OCI-LY1 (cell line): ENCODE data around the gene PRR5.

Source experiments
- H2AFZ ChIP-seq: fragments of 200-600 bp; sonication (generic), shearing (Covaris generic); 2 replicates; pipeline ENCODE4 v1.6.0; 2014; ENCODE audit warnings: antibody characterized with exemption, mild to moderate bottlenecking, low read length
- H3F3A ChIP-seq: fragments of 200-600 bp; sonication (generic), shearing (Covaris generic); 2 replicates; pipeline ENCODE4 v1.6.0; 2014; ENCODE audit warnings: mild to moderate bottlenecking, antibody characterized with exemption, low read length, moderate library complexity; ENCODE audit not compliant: insufficient read depth
- H3K27ac ChIP-seq: fragments of 200-600 bp; sonication (generic); 2 replicates; pipeline ENCODE4 v1.5.1; 2014; ENCODE audit warnings: low read length, mixed run types, mild to moderate bottlenecking, low read depth; ENCODE audit not compliant: poor library complexity, severe bottlenecking
- H3K27me3 ChIP-seq: fragments of 200-600 bp; sonication (generic); 2 replicates; pipeline ENCODE4 v1.6.0; 2014; ENCODE audit warnings: antibody characterized with exemption, mild to moderate bottlenecking, low read length, moderate library complexity; ENCODE audit not compliant: insufficient read depth
- H3K36me3 ChIP-seq: fragments of 200-600 bp; sonication (generic); 2 replicates; pipeline ENCODE4 v1.6.1; 2014; ENCODE audit warnings: mild to moderate bottlenecking, antibody characterized with exemption, low read length, moderate library complexity, mixed read lengths; ENCODE audit not compliant: insufficient read depth
- H3K4me1 ChIP-seq: fragments of 200-600 bp; sonication (generic); 2 replicates; pipeline ENCODE4 v1.5.1; 2014; ENCODE audit warnings: mild to moderate bottlenecking, low read length, moderate library complexity; ENCODE audit not compliant: insufficient read depth, severe bottlenecking
- H3K4me2 ChIP-seq: fragments of 200-600 bp; sonication (generic), shearing (Covaris generic); 2 replicates; pipeline ENCODE4 v1.6.1; 2014; ENCODE audit warnings: low read length
- H3K4me3 ChIP-seq: fragments of 200-600 bp; sonication (generic); 2 replicates; pipeline ENCODE4 v1.5.1; 2014; ENCODE audit warnings: low read length, low read depth, mild to moderate bottlenecking, mixed read lengths; ENCODE audit not compliant: poor library complexity, severe bottlenecking
- H3K79me2 ChIP-seq: fragments of 200-600 bp; shearing (Covaris generic); 2 replicates; pipeline ENCODE4 v1.6.1; 2016; ENCODE audit warnings: mixed run types, low read length, mixed read lengths; ENCODE audit not compliant: insufficient read depth
- H3K9ac ChIP-seq: fragments of 200-600 bp; sonication (generic), shearing (Covaris generic); 2 replicates; pipeline ENCODE4 v1.6.1; 2014; ENCODE audit warnings: mild to moderate bottlenecking, low read length, mixed read lengths
- H3K9me2 ChIP-seq: fragments of 200-600 bp; sonication (generic), shearing (Covaris generic); 2 replicates; pipeline ENCODE4 v1.6.1; 2014; ENCODE audit warnings: low read depth, mild to moderate bottlenecking, low read length, mixed read lengths
- H3K9me3 ChIP-seq: fragments of 200-600 bp; shearing (Covaris generic); 2 replicates; pipeline ENCODE4 v1.6.1; 2014; ENCODE audit warnings: low read length, mixed read lengths
- H4K20me1 ChIP-seq: fragments of 200-600 bp; sonication (generic), shearing (Covaris generic); 2 replicates; pipeline ENCODE4 v1.6.0; 2016; ENCODE audit warnings: mild to moderate bottlenecking, low read length; ENCODE audit not compliant: insufficient read depth
- EZH2 ChIP-seq: fragments of 200-600 bp; sonication (generic), shearing (Covaris generic); IDR thresholded peaks from 2 replicates; pipeline ENCODE4 v1.8.0; 2017; ENCODE audit warnings: borderline replicate concordance, mixed run types, mild to moderate bottlenecking, antibody characterized with exemption, low read length, moderate library complexity, mixed read lengths
- TF ChIP-seq, protein P1 (sequence below): fragments of 200-600 bp; sonication (generic), shearing (Covaris generic); IDR thresholded peaks from 2 replicates; pipeline ENCODE4 v1.5.1; 2017; ENCODE audit warnings: mild to moderate bottlenecking, antibody characterized with exemption, low read length, moderate library complexity, mixed read lengths

The PRR5 gene

DNA sequence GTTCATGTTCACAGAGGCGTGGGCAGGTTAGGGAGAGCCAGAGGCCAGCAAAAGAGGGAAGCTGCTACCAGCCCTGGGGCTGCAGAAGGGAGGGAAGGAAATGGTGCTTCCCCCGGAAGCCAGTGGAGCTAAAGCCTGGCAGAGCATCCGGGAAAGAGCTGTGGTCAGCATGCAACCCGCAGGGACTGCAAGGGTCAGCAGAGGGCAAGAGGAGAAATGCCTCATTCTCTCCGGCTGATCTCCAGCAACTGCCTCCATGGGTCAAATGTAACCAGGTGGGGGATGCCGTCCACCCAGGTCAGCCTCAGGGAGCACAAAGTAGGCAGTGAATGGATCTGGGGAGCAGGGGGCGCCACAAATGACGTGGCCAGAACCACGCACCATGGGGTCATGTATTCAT is 36.9 kb upstream of the PRR5 start:
- no peaks in the 10 kb centered on the region for H3K4me1 ChIP-seq
- H3K4me2 ChIP-seq = no peak overlapping the region
- no peak overlapping the region for H3K9ac ChIP-seq
- no peak overlapping the region for H2AFZ ChIP-seq
- no peaks in the 10 kb centered on the region for H3K9me2 ChIP-seq
- TF ChIP-seq, protein P1, sequence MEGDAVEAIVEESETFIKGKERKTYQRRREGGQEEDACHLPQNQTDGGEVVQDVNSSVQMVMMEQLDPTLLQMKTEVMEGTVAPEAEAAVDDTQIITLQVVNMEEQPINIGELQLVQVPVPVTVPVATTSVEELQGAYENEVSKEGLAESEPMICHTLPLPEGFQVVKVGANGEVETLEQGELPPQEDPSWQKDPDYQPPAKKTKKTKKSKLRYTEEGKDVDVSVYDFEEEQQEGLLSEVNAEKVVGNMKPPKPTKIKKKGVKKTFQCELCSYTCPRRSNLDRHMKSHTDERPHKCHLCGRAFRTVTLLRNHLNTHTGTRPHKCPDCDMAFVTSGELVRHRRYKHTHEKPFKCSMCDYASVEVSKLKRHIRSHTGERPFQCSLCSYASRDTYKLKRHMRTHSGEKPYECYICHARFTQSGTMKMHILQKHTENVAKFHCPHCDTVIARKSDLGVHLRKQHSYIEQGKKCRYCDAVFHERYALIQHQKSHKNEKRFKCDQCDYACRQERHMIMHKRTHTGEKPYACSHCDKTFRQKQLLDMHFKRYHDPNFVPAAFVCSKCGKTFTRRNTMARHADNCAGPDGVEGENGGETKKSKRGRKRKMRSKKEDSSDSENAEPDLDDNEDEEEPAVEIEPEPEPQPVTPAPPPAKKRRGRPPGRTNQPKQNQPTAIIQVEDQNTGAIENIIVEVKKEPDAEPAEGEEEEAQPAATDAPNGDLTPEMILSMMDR = no peak
- H3K27ac ChIP-seq = no peak overlapping the region
- no peaks in the 10 kb centered on the region for H3K36me3 ChIP-seq
- H3K79me2 ChIP-seq = no peaks in the 10 kb centered on the region
- no peaks in the 10 kb centered on the region for H4K20me1 ChIP-seq
- no peaks in the 10 kb centered on the region for H3F3A ChIP-seq
- H3K9me3 ChIP-seq = no peaks in the 10 kb centered on the region
- H3K4me3 ChIP-seq = no peak overlapping the region
- 0 out of 2 replicates have a peak, but pooled peaks cover 3% of the 10 kb centered on the region for H3K27me3 ChIP-seq

DNA sequence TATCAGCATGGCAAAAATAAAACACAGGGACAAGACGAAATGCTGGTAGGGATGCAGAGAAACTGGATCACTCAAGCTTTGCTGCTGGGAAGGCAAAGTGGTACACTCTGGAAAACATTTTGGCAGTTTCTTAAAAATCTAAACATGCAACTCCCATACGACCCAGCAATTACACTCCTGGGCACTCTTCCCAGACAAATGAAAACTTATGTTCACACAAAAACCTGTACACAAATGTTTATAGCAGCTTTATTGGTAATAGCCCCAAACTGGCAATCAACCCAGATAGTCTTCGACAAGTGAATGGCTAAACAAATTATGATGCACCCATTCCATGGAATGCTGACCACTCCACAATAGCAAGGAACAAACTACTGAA is 35.8 kb upstream of the PRR5 start:
- no peak overlapping the region for H3K4me3 ChIP-seq
- H3K4me2 ChIP-seq = no peak overlapping the region
- no peaks in the 10 kb centered on the region for H3K4me1 ChIP-seq
- H3K79me2 ChIP-seq = no peaks in the 10 kb centered on the region
- no peaks in the 10 kb centered on the region for H3K36me3 ChIP-seq
- H2AFZ ChIP-seq = no peak overlapping the region
- H3K9me2 ChIP-seq = no peaks in the 10 kb centered on the region
- no peaks in the 10 kb centered on the region for H3K9me3 ChIP-seq
- no peak overlapping the region for H3K27ac ChIP-seq
- TF ChIP-seq EZH2 = no peak
- TF ChIP-seq, protein P1 = no peak
- no peak overlapping the region for H3K9ac ChIP-seq
- 0 out of 2 replicates have a peak, but pooled peaks cover 3% of the 10 kb centered on the region for H3K27me3 ChIP-seq
- H3F3A ChIP-seq = no peaks in the 10 kb centered on the region
- no peaks in the 10 kb centered on the region for H4K20me1 ChIP-seq

DNA sequence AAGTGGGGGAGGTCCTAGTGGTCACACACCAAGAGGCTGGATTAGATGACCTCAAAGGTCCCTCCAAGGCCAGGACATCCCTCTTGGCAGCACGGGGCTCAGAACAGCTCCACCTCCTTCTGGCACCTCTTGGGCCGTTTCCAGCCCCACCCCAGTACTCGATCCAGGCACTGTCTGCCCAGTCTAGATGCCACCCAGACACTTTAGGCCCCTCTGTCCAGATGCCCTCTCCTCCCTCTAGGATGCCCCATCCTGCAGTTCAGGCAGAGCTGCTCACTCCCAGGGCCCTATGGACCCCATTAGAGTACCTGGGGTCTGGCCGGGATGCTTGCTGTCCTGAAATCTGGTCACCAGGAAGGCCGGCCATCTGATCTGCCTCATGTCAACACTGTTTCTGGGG is 34.7 kb upstream of the PRR5 start:
- no peaks in the 10 kb centered on the region for H3K4me1 ChIP-seq
- no peaks in the 10 kb centered on the region for H3K9me3 ChIP-seq
- no peak overlapping the region for H3K9ac ChIP-seq
- H3K79me2 ChIP-seq = no peaks in the 10 kb centered on the region
- no peak overlapping the region for H3K4me2 ChIP-seq
- no peak overlapping the region for H3K27ac ChIP-seq
- H3K27me3 ChIP-seq = no peaks in the 10 kb centered on the region
- no peaks in the 10 kb centered on the region for H4K20me1 ChIP-seq
- no peaks in the 10 kb centered on the region for H3F3A ChIP-seq
- H3K9me2 ChIP-seq = no peaks in the 10 kb centered on the region
- TF ChIP-seq EZH2 = no peak
- TF ChIP-seq, protein P1 = no peak
- no peaks in the 10 kb centered on the region for H3K36me3 ChIP-seq
- no peak overlapping the region for H2AFZ ChIP-seq
- H3K4me3 ChIP-seq = no peak overlapping the region
